Cerebellar nuclear complex (tissue), 1 donor: ENCODE results near the gene NNMT.

Experiments
- DNase-seq, 2 experiments: peaks; one replicate each; lab custom pipeline; 2025; lab: John Stamatoyannopoulos, UW

Gene NNMT

DNA sequence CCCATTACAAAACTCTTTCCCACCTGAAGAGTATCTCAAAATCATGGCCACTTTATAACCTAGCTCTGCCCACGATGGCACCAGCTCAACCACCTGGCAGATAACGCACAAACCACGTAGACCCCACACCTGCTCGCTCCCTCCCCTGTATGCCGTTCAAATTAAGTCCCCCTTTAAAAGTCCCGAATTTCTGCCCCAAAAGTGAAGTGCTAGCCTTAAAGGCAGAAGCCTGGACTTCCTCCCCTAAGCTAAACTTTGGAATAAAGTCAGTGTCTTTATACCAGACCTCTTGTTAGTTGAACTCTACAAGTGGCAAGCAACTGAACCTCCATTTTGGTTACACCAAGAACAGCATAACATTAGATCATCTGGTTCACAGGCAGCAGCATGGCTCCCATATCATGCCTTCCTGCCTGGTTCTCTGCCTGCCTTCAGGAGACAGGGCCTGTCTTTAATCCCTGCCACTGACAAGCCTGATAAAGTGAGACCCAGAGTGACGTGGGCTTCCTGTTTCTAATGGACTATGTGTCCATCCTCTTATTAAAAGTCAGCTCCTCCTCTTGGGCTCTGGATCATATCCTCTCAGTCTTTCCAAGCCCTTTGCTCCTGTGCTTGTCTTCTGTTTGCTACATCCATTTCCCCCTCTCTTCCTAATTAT is 32.6 kb upstream of the NNMT start:
- DNase-seq, result no peak

DNA sequence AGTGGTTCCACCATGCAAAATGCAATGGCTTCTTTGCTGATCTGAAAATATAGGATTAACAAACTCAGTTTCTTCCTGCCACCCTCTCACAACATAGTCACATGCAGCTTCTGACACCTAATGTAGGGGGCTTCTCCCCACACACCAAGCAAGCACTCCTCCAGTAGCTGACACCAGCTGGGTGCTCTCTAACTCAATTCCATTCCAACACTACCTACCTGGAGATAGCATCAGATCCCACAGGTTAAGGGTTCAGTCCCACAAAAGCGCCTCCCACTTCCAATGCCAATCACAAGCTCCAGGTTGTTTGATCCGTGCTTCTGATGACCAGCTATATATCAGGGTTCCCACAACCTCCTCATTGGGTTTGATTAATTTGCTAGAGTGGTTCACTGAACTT is 31.8 kb upstream of the NNMT start:
- DNase-seq, result no peak

GRCh38 chr11:114265122-114265878 is 30.9 kb upstream of the NNMT start:
- no peak for DNase-seq

GRCh38 chr11:114269498-114269897 is 26.7 kb upstream of the NNMT start:
- DNase-seq, result no peak

DNA sequence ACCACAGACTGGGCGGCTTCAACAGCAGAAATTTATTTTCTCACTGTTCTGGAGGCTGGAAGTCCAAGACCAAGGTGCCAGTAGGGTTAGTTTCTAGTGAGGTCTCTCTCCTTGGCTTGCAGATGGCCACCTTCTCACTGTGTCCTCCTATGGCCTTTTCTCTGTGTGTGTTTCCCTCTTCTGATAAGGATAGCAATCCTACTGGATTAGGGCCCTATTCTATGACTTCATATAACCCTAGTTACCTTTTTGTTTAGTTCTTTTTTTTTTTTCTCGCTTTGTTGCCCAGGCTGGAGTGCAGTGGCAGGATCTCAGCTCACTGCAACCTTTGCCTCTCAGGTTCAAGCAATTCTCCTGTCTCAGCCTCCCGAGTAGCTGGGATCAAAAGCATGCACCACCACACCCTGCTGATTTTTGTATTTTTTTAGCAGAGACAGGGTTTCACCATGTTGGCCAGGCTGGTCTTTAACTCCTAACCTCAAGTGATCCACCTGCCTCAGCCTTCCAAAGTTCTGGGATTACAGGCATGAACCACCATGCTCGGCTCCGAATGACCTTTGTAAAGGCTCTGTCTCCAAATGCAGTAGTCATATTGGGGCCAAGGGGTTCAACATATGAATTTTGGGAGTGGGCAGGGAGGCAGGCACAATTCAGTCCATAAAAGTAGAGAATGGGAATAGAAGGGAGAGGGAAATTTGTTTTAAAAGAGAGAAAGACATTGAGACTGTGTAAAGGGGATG is 25.5 kb upstream of the NNMT start:
- no peak for DNase-seq

GRCh38 chr11:114271316-114271715 is 24.9 kb upstream of the NNMT start:
- no peak for DNase-seq

- DNase-seq, result no peak
Measured at GRCh38 chr11:114272311-114272710, 23.9 kb upstream of the NNMT start.

DNA sequence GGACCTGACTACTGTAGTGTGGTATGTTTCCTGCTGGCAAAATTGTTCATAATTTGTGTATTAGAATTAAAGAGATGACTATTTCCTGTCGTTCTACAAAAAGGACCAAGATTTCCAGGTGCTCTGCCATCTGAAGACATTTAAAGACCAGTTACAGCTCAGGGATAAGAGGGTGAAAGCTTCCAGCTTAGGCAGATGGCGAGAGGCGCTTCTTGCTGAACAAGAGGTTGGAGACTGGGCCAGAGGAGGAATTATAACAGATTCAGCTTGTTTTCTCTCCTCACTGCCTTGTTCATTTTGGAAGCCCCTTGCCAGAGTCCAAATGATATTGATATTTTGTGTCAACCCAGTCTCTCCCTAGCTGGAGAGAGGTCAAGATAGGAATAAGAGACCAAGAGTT is 23.1 kb upstream of the NNMT start:
- no peak for DNase-seq

DNA sequence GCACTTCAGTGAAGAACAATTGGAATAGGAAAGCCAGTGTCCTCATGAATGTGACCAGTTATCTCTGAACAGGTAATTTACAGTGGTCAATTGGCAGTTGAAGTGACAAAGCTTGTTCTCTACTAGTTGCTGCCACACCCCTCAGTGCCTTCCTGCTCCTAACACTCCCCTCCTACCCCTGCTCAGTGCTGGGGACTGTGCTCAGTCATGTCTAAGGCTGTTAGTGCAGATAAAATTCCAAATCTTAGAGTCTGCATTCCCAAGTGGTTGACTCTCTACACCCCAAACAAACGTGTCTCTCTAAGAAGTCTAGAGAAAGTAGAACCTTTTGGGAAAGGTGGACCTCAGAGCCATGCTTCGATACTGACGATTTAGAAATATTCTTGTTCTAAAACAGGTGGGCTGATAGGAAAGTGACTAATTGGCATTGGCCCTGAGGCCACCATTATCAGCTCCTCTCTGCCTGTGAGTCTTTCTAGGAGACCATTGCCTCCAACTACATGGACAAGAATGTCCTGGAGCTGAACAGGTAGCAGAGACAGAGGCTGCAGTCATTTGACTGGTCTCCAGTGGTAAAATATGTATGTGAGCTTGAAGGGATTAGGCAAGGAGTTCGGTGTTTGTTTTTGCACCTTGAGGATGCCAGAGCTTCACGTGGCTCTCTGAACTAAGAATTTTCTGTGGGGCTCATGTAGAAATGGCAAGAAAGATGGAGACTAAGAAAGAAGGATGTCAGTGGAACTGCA is 22.1 kb upstream of the NNMT start:
- DNase-seq, result no peak

GRCh38 chr11:114274637-114275036 is 21.6 kb upstream of the NNMT start:
- no peak for DNase-seq

DNA sequence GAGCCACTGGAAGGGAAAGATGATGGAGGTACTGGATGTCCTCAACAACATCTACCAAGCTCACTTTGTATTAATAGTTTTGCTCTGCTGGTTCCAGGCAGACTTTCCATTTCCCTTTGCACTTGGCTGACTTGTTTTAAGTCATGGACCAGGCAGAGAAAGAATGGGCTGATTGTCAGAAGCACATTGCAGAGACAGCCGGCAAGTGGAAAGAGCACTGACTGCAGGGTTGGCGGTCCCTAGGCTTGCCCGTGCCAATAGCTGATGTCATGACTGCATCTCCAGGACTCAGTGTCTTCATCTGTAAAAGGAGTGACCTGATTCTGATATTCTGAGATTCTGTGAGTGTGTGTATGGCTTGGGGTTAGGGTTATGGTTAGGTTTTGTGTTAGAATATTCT is 20.9 kb upstream of the NNMT start:
- peak in 1 of 2 experiments; percentile 34 for DNase-seq

DNA sequence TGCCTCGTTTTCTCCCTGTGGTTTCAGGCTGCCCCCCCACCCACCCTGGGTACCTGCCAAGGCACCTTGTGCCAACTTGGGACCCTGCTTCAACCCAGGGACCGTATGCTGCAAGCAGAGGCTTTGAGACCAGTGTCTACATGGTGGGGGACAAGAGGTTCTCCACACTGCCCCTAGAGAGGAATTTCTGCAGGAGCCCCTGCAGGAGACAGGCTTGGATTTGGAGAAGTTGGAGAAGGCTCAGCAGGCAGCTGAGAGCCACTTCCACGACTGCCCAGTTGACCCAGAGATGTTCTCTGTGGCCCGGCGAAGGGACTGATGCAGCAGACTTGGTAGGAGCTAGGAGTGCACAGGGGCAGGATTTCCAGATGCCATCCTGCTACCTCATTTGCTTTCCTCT is 20.1 kb upstream of the NNMT start:
- DNase-seq, result no peak

GRCh38 chr11:114277637-114278341 is 18.4 kb upstream of the NNMT start:
- no peak for DNase-seq

GRCh38 chr11:114278342-114279065 is 17.7 kb upstream of the NNMT start:
- no peak for DNase-seq

DNA sequence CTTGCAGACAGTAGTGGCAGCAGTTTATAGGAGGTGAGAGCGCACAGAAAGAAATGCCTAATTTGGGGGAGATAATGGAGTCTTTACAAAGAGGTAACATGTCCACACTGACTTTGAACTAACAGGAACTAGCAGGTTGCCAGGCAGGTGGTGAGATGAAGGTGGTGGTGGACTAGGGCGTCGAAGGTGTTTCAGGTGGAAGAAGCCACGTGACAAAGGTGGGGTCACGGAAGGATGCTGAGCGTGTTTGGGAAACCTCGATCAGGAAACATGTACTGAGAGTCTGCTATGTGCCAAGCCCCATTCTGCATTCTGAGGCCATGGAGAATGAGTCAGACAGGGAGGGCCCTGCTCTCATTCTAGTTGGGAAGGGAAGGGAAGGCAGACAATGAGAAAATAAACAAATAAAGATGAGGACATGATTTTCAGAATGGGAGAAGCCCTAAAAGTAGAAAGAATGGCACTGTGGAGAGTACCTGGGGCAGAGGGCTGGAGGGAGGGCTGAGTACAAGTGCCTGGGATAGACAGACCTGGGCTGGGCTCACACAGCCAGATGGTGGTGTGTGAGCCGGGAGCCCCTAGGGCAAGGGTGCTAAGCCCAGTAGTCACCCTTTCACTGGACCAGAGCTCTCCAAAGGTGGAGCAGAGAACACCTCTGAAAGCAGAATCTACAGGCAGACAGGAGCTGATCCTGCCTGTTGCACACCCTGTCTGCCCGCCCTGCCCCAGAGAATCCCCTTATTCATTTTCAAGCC is 16.2 kb upstream of the NNMT start:
- no peak for DNase-seq

GRCh38 chr11:114280696-114281095 is 15.5 kb upstream of the NNMT start:
- no peak for DNase-seq

DNA sequence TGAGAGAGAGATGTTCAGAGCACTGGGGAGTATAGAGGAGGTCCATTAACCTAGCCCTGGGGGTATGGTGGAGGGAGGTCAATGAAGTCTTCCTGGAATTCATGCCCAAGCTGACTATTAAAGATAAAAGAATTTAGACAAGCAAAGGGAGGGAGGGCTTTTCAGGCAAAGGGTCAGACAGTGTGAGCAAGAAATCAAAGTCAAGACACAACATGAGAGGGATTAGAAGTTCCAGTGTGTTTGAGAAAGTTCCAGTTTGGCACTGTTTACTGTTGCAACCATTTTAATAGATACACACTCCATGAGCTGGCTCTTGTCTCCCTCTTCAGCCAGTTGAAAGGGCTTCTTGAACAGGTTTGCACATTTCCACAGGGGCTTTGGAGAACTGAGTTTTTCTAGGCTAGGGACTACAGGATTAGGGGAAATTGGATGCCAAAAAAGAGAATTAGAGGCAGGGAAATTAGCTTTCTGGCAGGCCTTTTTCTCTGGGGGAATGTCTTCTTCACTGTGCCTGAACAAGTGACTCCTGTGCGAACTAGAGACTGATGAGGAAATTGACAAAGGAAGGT is 14.7 kb upstream of the NNMT start:
- DNase-seq, result no peak

DNA sequence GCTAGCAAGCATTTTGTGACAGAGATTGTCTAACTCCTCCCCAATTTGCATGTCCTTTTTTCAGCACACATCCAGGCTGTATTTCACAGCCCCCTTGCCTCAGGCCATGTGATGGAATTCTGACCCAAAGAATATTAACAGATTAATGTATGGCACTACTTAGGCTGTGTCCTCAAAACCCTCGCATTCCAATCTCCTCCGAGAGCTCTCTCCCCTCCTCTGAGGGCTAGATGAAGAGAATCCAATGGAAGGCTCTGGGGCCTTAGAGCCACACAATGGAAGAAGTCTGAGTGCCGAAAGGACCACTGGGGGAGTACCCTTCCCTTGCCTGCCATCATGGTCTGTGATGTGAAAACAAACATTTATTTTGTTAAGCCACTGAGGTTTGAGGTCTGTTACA is 13.7 kb upstream of the NNMT start:
- no peak for DNase-seq

GRCh38 chr11:114283422-114283821 is 12.8 kb upstream of the NNMT start:
- no peak for DNase-seq

DNA sequence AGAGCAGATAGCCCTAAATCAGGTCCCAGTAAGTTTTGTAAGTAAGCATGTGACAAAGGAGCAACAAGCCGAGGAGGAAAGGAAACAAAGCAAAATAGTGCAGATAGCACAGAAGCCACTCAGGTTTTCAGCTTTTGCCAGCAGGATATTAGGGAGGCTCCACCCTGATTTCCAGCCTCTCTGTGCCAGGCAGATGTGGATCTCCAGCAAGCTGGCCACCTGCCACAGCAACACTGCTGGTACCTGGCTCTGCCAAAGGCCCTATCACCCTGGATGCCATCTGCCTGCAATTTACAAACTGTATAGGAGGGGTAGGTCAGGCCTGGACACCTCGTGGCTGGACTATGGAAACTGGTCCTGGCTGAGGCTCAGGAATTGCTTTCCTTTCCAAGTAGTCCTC is 12.2 kb upstream of the NNMT start:
- DNase-seq, result no peak
